GM21390 (cell line): ENCODE data around the gene SIGLEC9.

ENCODE experiments used
- ATAC-seq: cut with Tn5 transposase; IDR thresholded peaks from one replicate; pipeline ENCODE4 v1.9.1; 2021; ENCODE audit not compliant: unreplicated experiment

The SIGLEC9 gene

GRCh38 chr19:51096473-51097165 lies 28.1 kb upstream of the SIGLEC9 start:
- no peak for ATAC-seq

- no peak for ATAC-seq
Measured at GRCh38 chr19:51097166-51097738, 27.5 kb upstream of the SIGLEC9 start.

GRCh38 chr19:51097796-51098195 lies 26.9 kb upstream of the SIGLEC9 start:
- no peak for ATAC-seq

GRCh38 chr19:51098365-51099046 lies 26.2 kb upstream of the SIGLEC9 start:
- no peak for ATAC-seq

GRCh38 chr19:51099047-51099382 lies 25.7 kb upstream of the SIGLEC9 start:
- no peak for ATAC-seq

- ATAC-seq: no peak
Measured at GRCh38 chr19:51100601-51101000, 24.1 kb upstream of the SIGLEC9 start.

- no peak for ATAC-seq
Measured at GRCh38 chr19:51101171-51101865, 23.4 kb upstream of the SIGLEC9 start.

GRCh38 chr19:51102991-51103390 lies 21.7 kb upstream of the SIGLEC9 start:
- no peak for ATAC-seq

GRCh38 chr19:51103926-51104341 lies 20.8 kb upstream of the SIGLEC9 start:
- ATAC-seq: no peak

GRCh38 chr19:51107406-51108065 lies 17.2 kb upstream of the SIGLEC9 start:
- no peak for ATAC-seq

GRCh38 chr19:51108066-51108804 lies 16.5 kb upstream of the SIGLEC9 start, which contains the start of gene CTU1:
Gene CTU1 (minus strand): TSS chr19:51108409. CDS start chr19:51104569, 3,840 bp downstream.
- ATAC-seq: peak; percentile 88

GRCh38 chr19:51108805-51109146 lies 15.9 kb upstream of the SIGLEC9 start:
- peak; percentile 24 for ATAC-seq

- no peak for ATAC-seq
Measured at GRCh38 chr19:51110666-51110971, 14.1 kb upstream of the SIGLEC9 start.

- ATAC-seq: no peak
Measured at GRCh38 chr19:51111606-51112005, 13.1 kb upstream of the SIGLEC9 start.

- ATAC-seq: no peak
Measured at GRCh38 chr19:51114087-51114729, 10.5 kb upstream of the SIGLEC9 start.

- no peak for ATAC-seq
Measured at GRCh38 chr19:51116736-51117286, 7.9 kb upstream of the SIGLEC9 start.

- ATAC-seq: no peak
Measured at GRCh38 chr19:51119101-51119500, 5.6 kb upstream of the SIGLEC9 start.

- ATAC-seq: no peak
Measured at GRCh38 chr19:51119611-51120010, 5.1 kb upstream of the SIGLEC9 start.

GRCh38 chr19:51120160-51120559 lies 4.5 kb upstream of the SIGLEC9 start:
- no peak for ATAC-seq

- no peak for ATAC-seq
Measured at GRCh38 chr19:51121257-51121656, 3.4 kb upstream of the SIGLEC9 start.
